Measurements from ENCODE around the gene IL20. TPM values are rescaled to one million over a fixed set of nuclear protein-coding genes. Genes with fewer than 3 reads are reported as not detected.
A peak's percentile ranks its signal among the peaks of the same experiment; 100 is the strongest.

The IL20 gene
- total and polyA plus RNA-seq, 8 donors, result not detected

- intact Hi-C loops (cut with DNase I), result no loop called here
Measured at GRCh38 chr1:206872139-206872538, 6.7 kb downstream of the IL20 start.

DNA sequence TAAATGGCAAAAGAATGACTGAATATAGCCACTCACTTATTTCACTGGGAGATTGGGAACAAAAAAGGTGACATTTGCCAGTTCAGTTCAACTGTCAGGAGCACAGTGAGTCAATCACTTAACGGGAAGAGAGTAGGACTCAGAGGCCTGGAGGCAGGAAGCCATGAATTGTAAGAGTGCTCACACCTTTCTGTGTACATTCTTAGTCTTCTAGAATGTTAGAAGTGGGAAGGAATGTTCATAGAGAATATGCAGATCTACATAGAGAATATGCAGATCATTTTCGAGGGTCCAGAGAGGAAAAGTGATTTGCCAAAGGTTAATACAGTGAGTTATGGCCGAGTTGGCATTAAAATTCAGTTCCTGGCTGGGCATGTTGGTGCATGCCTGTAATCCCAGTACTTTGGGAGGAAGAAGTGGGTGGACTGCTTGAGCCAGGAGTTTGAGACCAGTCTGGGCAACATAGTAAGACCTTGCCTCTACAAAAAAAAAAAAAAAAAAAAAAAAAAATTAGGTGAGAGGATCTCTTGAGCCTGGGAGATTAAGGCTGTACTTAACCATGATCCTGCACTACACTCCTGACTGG is 8.3 kb downstream of the IL20 start:
- Histone ChIP-seq H3K4me3 (no peak overlapping the region), H3K27ac (peak overlapping the region in 1 of 2 donors; percentile 10), H3K36me3 (no peaks in the 10 kb centered on the region), H3K9me3 (peaks cover 0 to 18% of the 10 kb centered on the region in 2 donors), H3K4me1 (no peaks in the 10 kb centered on the region), H3K27me3 (no peaks in the 10 kb centered on the region)
- DNase-seq, result no peak
- TF ChIP-seq CTCF (IDR thresholded peaks at IDR 0.05), result no peak
- ATAC-seq, result peak; percentile 95
- intact Hi-C loops (cut with DNase I), result no loop called here

More at GRCh38 chr1:206872139-206872538, 6.7 kb downstream of the IL20 start:
- no peaks in the 10 kb centered on the region for H3K27me3 ChIP-seq
- no peak overlapping the region for H3K27ac ChIP-seq
- ATAC-seq (no peak), DNase-seq (no peak)
- H3K4me3 ChIP-seq, result no peak overlapping the region
- H3K36me3 ChIP-seq, result no peaks in the 10 kb centered on the region
- H3K9me3 ChIP-seq, result peaks cover 0 to 6% of the 10 kb centered on the region in 2 donors
- no peaks in the 10 kb centered on the region for H3K4me1 ChIP-seq
- TF ChIP-seq CTCF (IDR thresholded peaks at IDR 0.05), result no peak

DNA sequence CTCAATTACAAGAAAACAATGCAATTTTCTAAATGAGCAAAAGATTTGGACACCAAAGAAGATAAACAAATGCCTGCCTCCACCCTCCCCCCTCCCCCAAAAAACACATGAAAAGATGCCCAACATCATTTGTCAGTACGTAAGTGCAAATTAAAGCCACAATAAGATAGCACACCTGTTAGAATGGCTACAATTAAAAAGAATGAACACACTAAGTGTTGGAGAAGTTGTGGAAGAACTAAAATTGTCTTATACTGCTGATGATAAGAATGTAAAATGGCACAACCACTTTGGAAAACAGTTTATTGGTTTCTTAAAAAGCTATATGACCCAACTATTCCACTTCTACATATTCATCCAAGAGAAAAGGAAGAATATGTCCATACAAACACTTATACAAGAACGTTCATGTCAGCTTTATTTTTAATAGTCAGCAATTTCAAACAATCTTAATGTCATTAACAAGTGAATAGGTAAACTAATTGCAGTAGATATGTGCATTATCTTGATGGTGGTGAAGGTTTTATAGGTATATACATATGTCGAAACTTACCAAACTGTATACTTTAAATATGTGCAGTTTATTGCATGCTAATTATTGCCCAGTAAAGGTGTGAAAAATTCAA is 10.4 kb downstream of the IL20 start:
- intact Hi-C loops (cut with DNase I), result no loop called here
- TF ChIP-seq CTCF (IDR thresholded peaks at IDR 0.05), result no peak
- Histone ChIP-seq H3K36me3 (no peaks in the 10 kb centered on the region), H3K4me1 (no peaks in the 10 kb centered on the region), H3K27me3 (no peaks in the 10 kb centered on the region), H3K27ac (no peak overlapping the region), H3K9me3 (peaks cover 0 to 20% of the 10 kb centered on the region in 2 donors), H3K4me3 (no peak overlapping the region)
- ATAC-seq (no peak), DNase-seq (no peak)

GRCh38 chr1:206878456-206878855 is 13.0 kb downstream of the IL20 start:
- H3K9me3 ChIP-seq, result peaks cover 0 to 20% of the 10 kb centered on the region in 2 donors
- intact Hi-C loops (cut with DNase I), result no loop called here
- no peak overlapping the region for H3K4me3 ChIP-seq
- no peaks in the 10 kb centered on the region for H3K27me3 ChIP-seq
- ATAC-seq, result no peak
- no peaks in the 10 kb centered on the region for H3K4me1 ChIP-seq
- TF ChIP-seq CTCF (IDR thresholded peaks at IDR 0.05), result no peak
- H3K36me3 ChIP-seq, result no peaks in the 10 kb centered on the region
- H3K27ac ChIP-seq, result no peak overlapping the region
- DNase-seq, result no peak

GRCh38 chr1:206880314-206880713 is 14.9 kb downstream of the IL20 start:
- H3K36me3 ChIP-seq, result no peaks in the 10 kb centered on the region

More at GRCh38 chr1:206880314-206880713, 14.9 kb downstream of the IL20 start:
- no peak for DNase-seq
- Histone ChIP-seq H3K27ac (no peak overlapping the region), H3K27me3 (no peaks in the 10 kb centered on the region), H3K4me3 (no peak overlapping the region), H3K4me1 (no peaks in the 10 kb centered on the region), H3K9me3 (peaks cover 0 to 20% of the 10 kb centered on the region in 2 donors)
- no peak for TF ChIP-seq CTCF (IDR thresholded peaks at IDR 0.05)
- no peak for ATAC-seq
- intact Hi-C loops (cut with DNase I), result no loop called here

All from left lung (tissue), 10 donors.